IMR-90 (cell line): ENCODE measurements around the gene ADRA1B. TPM values are rescaled to one million over a fixed set of nuclear protein-coding genes. Genes with fewer than 3 reads are reported as not detected.

Experiments used
- ATAC-seq: fragments of 200-7000 bp; cut with Tn5 transposase; 2 replicates; pipeline ENCODE4 v1.9.1; 2020; ENCODE audit warnings: low read depth, mild to moderate bottlenecking, moderate library complexity
- BruUV-seq: library from RNA; stranded (reverse); fragments of 400-500 nt; replicated peaks from 2 replicates; lab custom pipeline; 2021; lab: Mats Ljungman, UMichigan
- CTCF ChIA-PET: fragments of 300-600 bp; formaldehyde crosslinking; extraction: SDS; loops from one replicate; lab custom pipeline; 2021; ENCODE audit warnings: antibody characterized with exemption; lab: Yijun Ruan, JAX
- POLR2A ChIA-PET: fragments of 300-600 bp; sonication (Branson Sonifier 250); formaldehyde crosslinking; loops from one replicate; lab custom pipeline; 2022; ENCODE audit warnings: antibody characterized with exemption; ENCODE audit not compliant: unreplicated experiment; lab: Charles Lee
- DNase-seq: peaks from one replicate; pipeline ENCODE4 v3.0.0; 2013
- H2AFZ ChIP-seq: replicated peaks from 2 replicates; pipeline ENCODE3; 2013; ENCODE audit warnings: low read length, mild to moderate bottlenecking; ENCODE audit not compliant: poor library complexity
- H2AK5ac ChIP-seq: 2 replicates; pipeline ENCODE4 v1.6.1; 2013; ENCODE audit warnings: low read depth, low read length, inconsistent platforms
- H2AK9ac ChIP-seq: replicated peaks from 2 replicates; pipeline ENCODE3; 2013; ENCODE audit warnings: mild to moderate bottlenecking, low read depth, low read length, moderate library complexity; ENCODE audit not compliant: poor library complexity
- H2BK120ac ChIP-seq: 2 replicates; pipeline ENCODE4 v1.6.1; 2013; ENCODE audit warnings: low read depth, low read length, inconsistent platforms
- H2BK15ac ChIP-seq: 3 replicates; pipeline ENCODE4 v1.6.1; 2013; ENCODE audit warnings: low read depth, low read length, inconsistent platforms
- H2BK20ac ChIP-seq: 2 replicates; pipeline ENCODE4 v1.6.1; 2013; ENCODE audit warnings: low read depth, mild to moderate bottlenecking, inconsistent platforms, low read length, moderate library complexity
- H2BK5ac ChIP-seq: 2 replicates; pipeline ENCODE4 v1.6.1; 2013; ENCODE audit warnings: mild to moderate bottlenecking, low read depth, low read length, inconsistent platforms; ENCODE audit not compliant: poor library complexity, severe bottlenecking
- H3K14ac ChIP-seq: replicated peaks from 2 replicates; pipeline ENCODE4 v1.6.1; 2013; ENCODE audit warnings: low read depth, low read length, inconsistent platforms
- H3K18ac ChIP-seq: 2 replicates; pipeline ENCODE4 v1.6.1; 2013; ENCODE audit warnings: low read depth, low read length, control low read depth
- H3K23ac ChIP-seq: 2 replicates; pipeline ENCODE4 v1.6.1; 2013; ENCODE audit warnings: low read depth, low read length, inconsistent platforms
- H3K27ac ChIP-seq: 2 replicates; pipeline ENCODE4 v1.5.1; 2013; ENCODE audit warnings: mild to moderate bottlenecking, control low read depth, low read length; ENCODE audit not compliant: insufficient read depth
- H3K27me3 ChIP-seq: 2 replicates; pipeline ENCODE4 v1.6.1; 2013; ENCODE audit warnings: low read length; ENCODE audit not compliant: control insufficient read depth, insufficient read depth
- H3K36me3 ChIP-seq: 2 replicates; pipeline ENCODE4 v1.6.1; 2013; ENCODE audit warnings: low read length, mixed read lengths; ENCODE audit not compliant: control insufficient read depth, insufficient read depth
- H3K4ac ChIP-seq: 2 replicates; pipeline ENCODE4 v1.6.1; 2013; ENCODE audit warnings: low read depth, low read length, inconsistent platforms
- H3K4me1 ChIP-seq: 2 replicates; pipeline ENCODE4 v1.6.1; 2013; ENCODE audit warnings: low read length, mixed read lengths; ENCODE audit not compliant: control insufficient read depth, insufficient read depth
- H3K4me2 ChIP-seq: 2 replicates; pipeline ENCODE4 v1.6.1; 2013; ENCODE audit warnings: low read depth, mild to moderate bottlenecking, control low read depth, low read length, moderate library complexity
- H3K4me3 ChIP-seq: 2 replicates; pipeline ENCODE4 v1.5.1; 2013; ENCODE audit warnings: low read depth, mild to moderate bottlenecking, control low read depth, low read length, moderate library complexity; ENCODE audit not compliant: insufficient read depth
- H3K56ac ChIP-seq: 2 replicates; pipeline ENCODE4 v1.6.1; 2013; ENCODE audit warnings: low read length, inconsistent platforms; ENCODE audit not compliant: insufficient read depth; ENCODE audit errors: extremely low read depth
- H3K79me1 ChIP-seq, 2 experiments: 2 replicates each; pipeline ENCODE4 v1.6.1; 2013; ENCODE audit warnings: low read length in 2 of 2, inconsistent platforms in 1 of 2, low read depth in 1 of 2
- H3K9ac ChIP-seq: 2 replicates; pipeline ENCODE4 v1.6.1; 2013; ENCODE audit warnings: low read depth, low read length, control low read depth
- H3K9me1 ChIP-seq: 2 replicates; pipeline ENCODE4 v1.6.1; 2013; ENCODE audit warnings: low read length, inconsistent platforms; ENCODE audit not compliant: insufficient read depth
- H3K9me3 ChIP-seq: 2 replicates; pipeline ENCODE4 v1.6.1; 2013; ENCODE audit warnings: low read length; ENCODE audit not compliant: control insufficient read depth, insufficient read depth
- H4K20me1 ChIP-seq: 2 replicates; pipeline ENCODE4 v1.6.1; 2013; ENCODE audit warnings: low read length, inconsistent platforms; ENCODE audit not compliant: insufficient read depth
- H4K5ac ChIP-seq: 2 replicates; pipeline ENCODE4 v1.6.1; 2013; ENCODE audit warnings: mild to moderate bottlenecking, low read depth, low read length, control low read depth
- H4K8ac ChIP-seq, 2 experiments: 2 replicates each; pipeline ENCODE4 v1.6.1; 2013; ENCODE audit warnings: low read depth in 2 of 2, low read length in 2 of 2, control low read depth in 1 of 2, inconsistent platforms in 1 of 2
- H4K91ac ChIP-seq: 2 replicates; pipeline ENCODE4 v1.6.1; 2013; ENCODE audit warnings: low read depth, low read length, inconsistent platforms; ENCODE audit not compliant: insufficient read depth
- CEBPB ChIP-seq: IDR thresholded peaks from 2 replicates; pipeline ENCODE4 v1.6.1; 2012; ENCODE audit warnings: low read depth, low read length, improper control_type of control experiment
- FOS ChIP-seq: fragments of 150-350 bp; IDR thresholded peaks from 2 replicates; pipeline ENCODE4 v1.6.1; 2016; ENCODE audit warnings: low read depth, low read length
- MXI1 ChIP-seq: IDR thresholded peaks from 2 replicates; pipeline ENCODE4 v1.6.1; 2012; ENCODE audit warnings: low read depth, mild to moderate bottlenecking, low read length, moderate library complexity, borderline replicate concordance
- SMC3 ChIP-seq: fragments of 150-350 bp; IDR thresholded peaks from 2 replicates; pipeline ENCODE4 v1.6.1; 2016; ENCODE audit warnings: low read depth, mild to moderate bottlenecking, antibody characterized with exemption, low read length, moderate library complexity
- dilution Hi-C: fragments of 300-500 bp; cut with HindIII; formaldehyde crosslinking; loops from one replicate; pipeline ENCODE4 v1.14.3; 2018; ENCODE audit warnings: low sequenced_read_pairs; ENCODE audit not compliant: unreplicated experiment
- in situ Hi-C: fragments of 300-500 bp; cut with MboI; formaldehyde crosslinking; loops from 3 replicates; pipeline ENCODE4 v1.14.3; 2019; ENCODE audit warnings: low sequenced_read_pairs, inconsistent platforms, mixed read lengths
- intact Hi-C: fragments of 100-400 bp; cut with micrococcal nuclease; formaldehyde crosslinking; loops from 2 replicates; pipeline ENCODE4 v1.10.0; 2022
- polyA plus RNA-seq, 3 experiments: library from polyadenylated mRNA; depleted of rRNA; stranded (reverse); fragments of >200 nt; gene quantifications; 2 replicates each; pipeline ENCODE4 v1.2.3, GENCODE V29; 2012; ENCODE audit warnings: low replicate concordance in 1 of 3
- total RNA-seq: library from RNA; depleted of rRNA; stranded (reverse); fragments of >200 nt; gene quantifications from 2 replicates; pipeline ENCODE4 v1.2.3, GENCODE V29; 2012

Gene ADRA1B
- total and polyA plus RNA-seq, 2 of the 4 experiments (the other 2 are of a cell fraction): 0.18 to 1.5 TPM

- TF ChIP-seq SMC3 (no peak), FOS (no peak), MXI1 (no peak), CEBPB (peak; percentile 72)
- H2AK9ac ChIP-seq: no peak overlapping the region
- no peak overlapping the region for H3K56ac ChIP-seq
- no peak overlapping the region; the same call in 1 of the 2 replicates for H2AK5ac ChIP-seq
- no peaks in the 10 kb centered on the region for H3K79me1 ChIP-seq
- ATAC-seq (peak; percentile 33; the same call in 1 of the 2 replicates), DNase-seq (peak; percentile 89)
- no peaks in the 10 kb centered on the region for H3K9me3 ChIP-seq
- H4K5ac ChIP-seq: no peak overlapping the region
- no peak overlapping the region for H2BK5ac ChIP-seq
- CTCF ChIA-PET: interaction anchor here (0.6 kb wide), 1 partner anchor 64 kb away, joined by 3 read pairs; no protein-coding TSS in a partner anchor
- H3K4me2 ChIP-seq: no peak overlapping the region
- no peak overlapping the region for H4K8ac ChIP-seq
- no peak overlapping the region for H3K9ac ChIP-seq
- H4K20me1 ChIP-seq: no peaks in the 10 kb centered on the region; the same call in 1 of the 2 replicates
- intact Hi-C loops: no loop called here
- H3K9me1 ChIP-seq: no peaks in the 10 kb centered on the region
- no peak overlapping the region for H4K91ac ChIP-seq
- no peak overlapping the region for H2BK15ac ChIP-seq
- no peak overlapping the region for H2BK20ac ChIP-seq
- H3K27ac ChIP-seq: no peak overlapping the region
- H3K27me3 ChIP-seq: peaks cover under 1% of the 10 kb centered on the region; the same call in 1 of the 2 replicates
- no peak overlapping the region; the same call in 1 of the 2 replicates for H3K14ac ChIP-seq
- dilution Hi-C loops: no loop called here
- H3K4me3 ChIP-seq: no peak overlapping the region
- H3K4me1 ChIP-seq: peaks cover 6% of the 10 kb centered on the region
- H3K36me3 ChIP-seq: no peaks in the 10 kb centered on the region
- POLR2A ChIA-PET: no interaction called here
- peak overlapping the region; percentile 27; the same call in 1 of the 2 replicates for H3K18ac ChIP-seq
- no peak overlapping the region for H2AFZ ChIP-seq
- H3K4ac ChIP-seq: no peak overlapping the region
- no TSS peak for BruUV-seq
- no peak overlapping the region for H3K23ac ChIP-seq
- 0 out of 2 replicates have a peak overlapping the region, but pooled peaks have one; percentile 1 for H2BK120ac ChIP-seq
- in situ Hi-C loops: no loop called here
Observed at GRCh38 chr5:159883522-159883950, 32.7 kb upstream of the ADRA1B start.
